ENCODE measurements around the gene CLASP2.
"Not testable (repeated sequence)": the region's sequence is repeated elsewhere in the genome, so short reads cannot be mapped to it uniquely, and the experiment has no call there.

Gene CLASP2

DNA sequence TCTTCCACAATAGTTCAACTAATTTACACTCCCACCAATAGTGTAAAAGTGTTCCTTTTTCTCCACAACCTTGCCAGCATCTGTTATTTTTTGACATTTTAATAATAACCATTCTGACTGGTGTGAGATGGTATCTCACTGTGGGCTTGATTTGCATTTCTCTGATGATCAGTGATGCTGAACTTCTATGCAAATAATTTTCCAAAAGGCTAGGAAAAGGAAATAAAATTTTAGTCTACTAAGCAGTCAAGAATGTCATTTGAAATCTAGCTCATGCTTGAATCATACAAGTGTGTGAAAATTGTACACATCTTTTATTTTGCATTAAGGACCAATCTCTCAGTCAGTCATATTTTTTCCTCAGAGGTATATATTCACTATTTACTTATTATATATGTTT, 176.1 kb downstream of the CLASP2 start:
- DNase-seq (ENCODE audit: low read depth), result peak; percentile 36

DNA sequence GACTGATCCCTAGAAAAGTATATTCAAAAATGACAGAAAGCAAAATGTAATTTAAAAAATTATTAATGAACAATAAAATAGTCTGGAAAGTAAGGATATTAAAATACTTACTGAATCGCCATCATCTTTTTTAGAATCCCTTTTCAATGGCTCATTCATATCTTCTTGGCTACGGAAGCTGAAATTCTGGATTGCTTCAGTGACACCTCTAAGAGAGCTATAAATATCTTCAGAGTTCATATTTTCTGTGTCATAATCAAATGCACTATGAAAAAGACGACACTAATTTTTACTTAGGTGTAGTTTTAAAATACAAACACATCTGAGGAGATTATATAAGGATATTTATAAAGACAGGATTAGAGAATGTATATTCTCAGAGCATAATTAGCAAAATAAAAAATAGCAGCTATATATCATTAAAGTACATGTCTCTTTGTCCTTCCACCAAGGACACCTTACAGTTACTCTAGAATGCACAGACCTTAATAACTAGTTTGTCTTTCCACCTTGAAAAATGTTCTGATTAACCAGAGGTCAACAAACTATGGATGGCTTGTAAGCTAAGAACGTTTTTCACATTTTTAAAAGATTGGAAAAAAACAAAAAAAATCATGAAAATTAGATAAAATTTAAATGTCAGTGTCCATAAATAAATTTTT, 179.2 kb downstream of the CLASP2 start:
- DNase-seq (ENCODE audit: low read depth), result no peak

DNA sequence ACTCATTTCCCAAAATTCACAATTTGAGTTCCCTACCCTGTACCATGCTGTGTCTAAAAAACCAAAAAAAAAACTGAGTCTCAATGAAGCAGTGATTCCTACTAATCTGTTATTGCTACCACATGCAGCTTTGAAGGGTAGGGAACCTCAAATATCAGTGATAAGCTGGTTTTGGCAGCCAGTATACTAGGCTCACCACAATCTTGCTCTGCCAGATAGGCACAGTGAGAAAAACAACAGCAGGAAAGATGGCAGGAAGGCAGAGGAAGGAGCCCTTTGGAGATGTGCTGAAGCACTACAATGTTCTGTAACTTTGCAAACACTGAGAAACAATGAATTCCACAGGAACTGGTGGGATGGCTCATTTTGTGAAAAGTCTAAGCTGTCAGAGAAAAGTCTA, 180.9 kb downstream of the CLASP2 start:
- no peak for DNase-seq (ENCODE audit: low read depth)

DNA sequence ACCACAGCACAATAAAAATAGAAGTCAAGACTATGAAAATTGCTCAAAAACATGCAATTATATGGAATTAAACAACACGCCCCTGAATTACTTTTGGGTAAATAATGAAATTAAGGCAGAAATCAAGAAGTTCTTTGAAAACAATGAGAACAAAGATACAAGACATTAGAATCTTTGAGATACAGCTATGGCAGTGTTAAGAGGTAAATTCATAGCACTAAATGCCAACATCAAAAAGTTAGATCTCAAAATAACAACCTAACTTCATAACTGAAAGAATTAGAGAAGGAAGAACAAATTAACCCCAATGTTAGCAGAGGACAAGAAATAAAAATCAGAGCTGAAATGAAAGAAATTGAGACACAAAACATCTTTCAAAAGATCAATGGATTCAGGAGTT, 191.3 kb downstream of the CLASP2 start:
- DNase-seq (ENCODE audit: low read depth), result no peak

DNA sequence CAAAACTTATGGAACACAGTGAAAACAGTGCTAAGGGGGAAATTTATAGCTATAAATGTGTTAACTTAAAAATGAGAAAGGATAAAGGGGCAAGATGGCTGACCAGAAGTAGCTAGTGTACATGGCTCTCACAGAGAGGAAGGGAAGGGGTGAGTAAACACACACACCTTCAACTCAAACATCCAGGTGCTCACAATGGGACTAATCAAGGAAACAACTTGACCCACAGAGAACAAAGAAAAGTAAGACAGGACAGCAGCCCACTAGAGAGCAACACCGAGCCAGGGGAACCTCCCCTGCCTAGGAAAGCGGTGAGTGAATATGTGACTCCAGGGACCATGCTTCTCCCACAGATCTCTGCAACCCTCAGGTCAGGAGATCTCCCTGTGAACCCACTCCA, 192.8 kb downstream of the CLASP2 start:
- DNase-seq (ENCODE audit: low read depth), result no peak

DNA sequence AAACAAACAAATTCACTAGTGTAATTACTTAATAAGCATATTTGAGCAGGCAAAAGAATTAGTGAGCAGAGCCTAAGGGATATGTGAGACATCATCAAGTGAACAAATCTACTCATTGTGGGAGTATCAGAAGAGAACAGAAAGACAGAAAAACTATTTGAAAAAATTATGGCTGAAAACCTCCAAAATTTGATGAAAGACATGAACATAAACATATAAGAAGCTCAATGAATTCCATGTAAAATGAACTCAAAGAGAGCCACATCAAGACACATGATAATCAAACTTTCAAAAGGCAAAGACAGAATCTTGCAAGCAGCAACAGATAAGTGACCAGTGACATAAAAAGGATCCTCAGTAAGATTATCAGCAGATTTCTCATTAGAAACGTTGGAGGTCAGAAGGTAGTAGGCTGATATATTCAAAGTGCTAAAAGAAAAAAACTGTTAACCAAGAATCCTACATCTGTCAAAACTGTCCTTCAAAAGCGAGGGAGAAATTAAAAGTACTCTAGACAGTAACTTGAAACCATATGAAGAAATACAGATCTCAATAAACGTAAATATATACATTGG, 194.9 kb downstream of the CLASP2 start:
- DNase-seq (ENCODE audit: low read depth), result no peak

DNA sequence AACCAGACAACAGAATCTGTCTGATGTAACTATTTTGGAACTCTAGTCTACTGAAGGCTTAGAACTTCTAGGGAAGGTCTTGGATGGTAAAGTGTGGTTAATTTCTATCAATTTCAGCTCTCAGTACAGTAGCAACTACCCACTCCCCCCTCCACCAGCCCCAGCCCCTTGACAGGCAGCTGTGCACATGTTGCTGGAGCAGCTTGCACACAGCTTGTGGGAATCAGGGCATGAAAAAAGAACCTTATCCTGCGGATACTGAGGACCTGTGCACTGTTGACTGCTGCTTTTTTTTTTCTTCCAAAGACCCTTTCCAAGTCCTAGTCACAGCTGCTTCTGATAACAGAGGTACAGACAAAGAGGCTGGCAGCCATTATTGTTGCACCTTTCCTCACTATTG, 196.3 kb downstream of the CLASP2 start:
- DNase-seq (ENCODE audit: low read depth), result no peak

DNA sequence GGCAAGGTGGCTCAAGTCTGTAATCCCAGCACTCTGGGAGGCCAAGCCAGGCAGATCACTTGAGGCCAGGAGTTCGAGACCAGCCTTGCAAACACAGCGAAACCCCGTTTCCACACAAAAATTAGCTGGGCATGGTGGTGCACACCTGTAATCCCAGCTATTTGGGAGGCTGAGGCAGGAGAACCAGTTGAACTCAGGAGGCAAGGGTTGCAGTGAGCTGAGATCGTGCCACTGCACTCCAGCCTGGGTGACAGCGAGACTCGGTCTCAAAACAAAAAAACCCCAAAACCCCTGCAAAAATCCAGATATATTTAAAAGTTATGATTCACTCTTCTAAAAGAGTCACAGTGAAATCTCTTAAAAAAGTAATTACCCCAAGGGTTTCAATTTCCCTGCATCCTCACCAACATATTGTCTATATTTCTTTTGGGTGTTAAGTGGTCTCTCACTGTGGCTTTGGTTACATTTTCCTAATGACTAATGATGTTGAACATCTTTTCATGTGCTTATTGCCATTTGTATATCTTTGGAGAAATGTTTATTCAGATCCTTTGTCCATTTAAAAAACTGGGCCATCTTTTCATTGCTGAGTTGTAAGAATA, 204.7 kb downstream of the CLASP2 start:
- no peak for DNase-seq (ENCODE audit: low read depth)

DNA sequence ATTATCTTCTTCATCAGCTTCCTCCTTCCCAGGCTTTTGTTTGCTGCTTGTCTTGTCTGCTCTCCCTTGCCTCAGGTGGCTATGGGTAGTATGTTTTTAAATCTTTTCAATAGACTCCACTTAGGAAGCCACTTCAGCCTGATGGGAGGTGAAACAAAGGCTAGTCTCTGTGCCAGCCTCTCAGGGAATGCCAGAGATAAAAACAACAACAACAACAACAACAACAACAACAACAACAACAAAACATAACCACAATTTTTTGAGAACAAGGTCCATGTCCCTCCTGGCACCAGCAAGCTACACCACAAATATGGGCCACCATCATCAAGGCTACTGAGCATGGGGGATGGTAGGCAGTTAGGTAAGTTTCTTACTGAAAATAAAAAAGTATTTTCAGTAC, 213.0 kb downstream of the CLASP2 start:
- no peak for DNase-seq (ENCODE audit: low read depth)

DNA sequence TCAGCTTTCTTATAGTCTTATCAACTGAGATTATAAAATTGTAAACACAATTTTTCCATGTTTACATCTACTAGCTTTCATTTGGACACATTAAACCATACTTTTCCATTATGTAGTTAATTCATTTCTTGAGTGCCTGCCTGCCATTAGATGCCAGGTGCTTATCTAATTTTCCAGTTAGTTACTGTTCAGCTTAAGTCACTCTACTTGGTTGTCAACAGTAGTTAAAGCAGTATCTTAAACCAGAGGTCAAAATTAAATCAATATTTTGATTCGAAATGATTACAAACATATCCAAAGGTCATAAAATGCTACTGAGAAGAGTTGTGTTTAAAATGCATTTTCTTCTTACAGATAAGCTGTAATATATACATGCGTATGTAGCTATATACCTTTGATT, 221.6 kb downstream of the CLASP2 start:
- no peak for DNase-seq (ENCODE audit: low read depth)

DNA sequence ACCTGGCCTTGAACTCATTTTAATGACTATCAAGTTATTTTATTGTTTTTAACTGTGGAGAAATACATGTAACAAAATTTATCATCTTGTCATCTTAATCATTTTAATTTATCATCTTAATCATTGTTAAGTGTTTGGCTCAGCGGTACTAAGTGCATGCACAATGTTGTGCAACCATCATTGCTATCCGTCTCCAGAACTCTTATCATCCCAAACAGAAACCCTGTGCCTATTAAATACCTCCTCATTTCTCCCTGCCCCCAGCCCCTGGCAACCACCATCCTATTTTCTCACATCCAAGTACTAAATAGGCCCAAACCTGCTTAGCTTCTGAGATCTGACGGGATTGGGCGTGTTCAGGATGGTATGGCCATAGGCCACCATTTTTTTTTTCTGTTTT, 226.3 kb downstream of the CLASP2 start:
- no peak for DNase-seq (ENCODE audit: low read depth)

DNA sequence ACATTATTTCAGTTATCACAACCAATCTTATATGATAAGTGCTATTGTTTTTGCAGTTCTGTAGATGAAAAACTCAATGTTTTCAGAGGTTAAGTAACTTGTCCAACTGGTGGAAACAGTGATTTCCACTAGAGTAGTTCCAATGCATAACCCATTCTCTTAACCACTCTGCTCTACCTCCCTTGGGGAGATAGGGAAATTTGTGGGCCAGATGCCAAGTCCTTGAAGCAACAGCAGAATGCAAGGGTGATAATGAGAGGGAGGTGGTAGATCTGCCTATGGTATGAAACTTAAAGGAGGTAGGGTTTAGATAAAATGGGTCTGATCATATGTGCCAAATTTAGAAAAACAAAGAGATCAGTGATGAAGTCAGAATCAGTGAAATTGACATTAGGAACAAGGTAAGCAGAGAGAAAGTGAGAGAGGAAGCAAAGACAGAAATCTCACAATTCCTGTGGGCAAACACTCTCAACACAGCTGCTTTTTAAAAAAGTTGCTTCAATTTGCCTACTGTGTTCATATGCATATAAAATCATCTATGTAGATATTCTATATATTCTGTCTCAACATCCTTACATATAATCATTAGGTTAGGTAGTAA, 227.3 kb downstream of the CLASP2 start:
- no peak for DNase-seq (ENCODE audit: low read depth)

DNA sequence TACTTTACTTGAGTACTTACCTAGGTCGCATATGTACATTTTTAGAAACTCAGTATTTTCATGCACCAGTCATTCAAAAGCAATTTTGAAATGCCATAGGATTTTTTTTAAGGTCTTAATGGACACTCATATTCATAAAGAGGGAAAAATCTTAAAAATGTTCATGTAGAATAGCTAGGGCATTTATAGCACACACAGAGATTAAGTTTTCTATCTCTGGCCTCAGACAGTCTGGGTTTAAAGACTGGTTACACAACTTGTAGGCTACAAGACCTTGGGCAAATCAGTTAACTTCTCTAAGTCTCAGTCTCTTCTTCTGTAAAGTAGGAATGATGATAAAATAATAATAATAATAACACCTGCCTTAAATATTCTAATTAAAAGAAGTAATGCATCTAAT, 229.4 kb downstream of the CLASP2 start:
- no peak for DNase-seq (ENCODE audit: low read depth)

DNA sequence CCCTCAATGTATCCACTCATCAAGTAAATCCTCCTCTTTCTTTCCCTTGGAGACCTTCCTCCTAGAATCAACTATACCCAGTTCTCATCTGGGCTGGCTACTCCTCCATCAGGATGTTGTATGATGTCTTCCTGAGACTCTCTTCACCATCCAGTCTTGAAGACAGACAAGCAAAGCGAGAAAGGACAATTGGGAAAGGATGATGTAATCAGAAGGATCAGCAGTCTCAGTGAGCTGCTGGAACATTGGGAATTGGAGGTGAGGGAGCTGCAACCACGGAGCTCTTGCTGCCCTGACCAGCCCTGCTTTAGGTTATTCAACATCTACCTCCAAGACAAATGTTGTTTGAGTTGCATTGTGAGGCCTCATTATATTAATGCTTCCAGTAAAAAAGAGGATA, 229.8 kb downstream of the CLASP2 start:
- DNase-seq (ENCODE audit: low read depth), result no peak

DNA sequence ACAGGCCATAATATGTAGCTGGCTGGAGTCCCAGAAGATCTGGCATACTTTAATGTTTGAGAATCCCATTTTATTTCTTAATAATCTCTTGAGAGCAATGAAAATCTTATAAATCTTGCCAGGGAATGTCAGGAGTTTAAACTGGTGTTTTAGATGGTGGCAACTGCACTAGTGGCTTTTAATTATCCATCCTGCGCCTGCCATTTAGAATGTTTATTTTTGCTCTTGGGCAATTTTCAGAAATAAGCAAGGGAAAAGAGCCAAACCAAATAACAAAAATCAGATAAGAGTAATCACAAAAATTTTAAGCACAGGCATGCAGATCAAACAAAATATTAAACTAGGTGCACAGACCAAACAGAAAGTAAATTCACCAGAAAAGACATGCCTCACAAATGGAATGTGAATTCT, 235.9 kb downstream of the CLASP2 start:
- no peak for DNase-seq (ENCODE audit: low read depth)

DNA sequence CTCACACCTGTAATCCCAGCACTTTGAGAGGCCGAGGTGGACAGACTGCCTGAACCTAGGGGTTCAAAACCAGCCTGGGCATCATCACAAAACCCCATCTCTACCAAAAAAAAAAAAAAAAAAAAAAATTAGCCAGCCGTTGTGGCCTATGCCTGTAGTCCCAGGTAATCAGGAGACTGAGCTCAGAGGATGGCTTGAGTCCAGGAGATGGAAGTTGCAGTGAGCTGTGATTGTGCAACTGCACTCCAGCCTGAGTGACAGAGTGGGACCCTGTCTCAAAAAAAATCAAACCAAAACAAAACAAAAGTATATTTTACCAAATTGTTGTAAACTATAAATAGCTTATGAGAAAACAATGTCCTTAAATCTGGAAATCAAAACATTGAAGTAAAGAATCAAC, 243.2 kb downstream of the CLASP2 start:
- no peak for DNase-seq (ENCODE audit: low read depth)

DNA sequence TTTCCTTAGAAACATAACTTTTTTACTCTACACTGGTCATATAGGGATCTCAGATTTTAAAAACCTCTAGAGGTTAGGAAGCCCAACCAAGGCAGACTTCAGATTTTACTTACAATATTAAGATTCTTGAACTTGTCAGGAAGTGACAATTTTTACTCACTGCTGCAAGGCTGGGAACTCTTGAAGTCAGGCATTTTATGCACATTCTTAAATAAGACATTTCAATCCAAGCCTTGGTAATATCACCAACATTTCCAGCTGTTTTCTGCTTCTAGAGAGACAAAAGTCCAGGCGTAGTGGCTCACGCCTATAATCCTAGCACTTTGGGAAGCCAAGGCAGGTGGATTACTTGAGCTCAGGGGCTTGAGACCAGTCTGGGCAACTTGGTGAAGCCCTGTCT, 244.2 kb downstream of the CLASP2 start:
- DNase-seq (ENCODE audit: low read depth), result no peak

DNA sequence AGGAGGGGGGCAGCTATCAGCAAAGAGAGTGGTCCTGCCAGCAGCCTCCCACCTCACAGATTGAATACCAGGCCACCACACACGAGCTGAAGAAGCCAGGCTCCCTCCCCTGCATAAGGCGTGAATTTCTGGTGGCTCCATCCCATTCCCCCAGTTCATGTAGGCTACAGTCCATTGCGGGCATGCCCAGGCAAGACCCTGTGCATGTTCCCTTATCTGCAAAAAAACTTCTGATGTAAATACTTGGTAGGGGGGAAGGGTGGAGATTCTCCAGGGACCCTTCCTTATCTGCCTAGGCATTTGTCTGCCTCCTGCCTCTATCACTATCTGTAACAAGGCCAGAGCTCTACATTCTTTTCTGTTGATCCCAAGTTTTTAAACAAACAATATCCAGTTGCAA, 250.3 kb downstream of the CLASP2 start:
- no peak for DNase-seq (ENCODE audit: low read depth)

DNA sequence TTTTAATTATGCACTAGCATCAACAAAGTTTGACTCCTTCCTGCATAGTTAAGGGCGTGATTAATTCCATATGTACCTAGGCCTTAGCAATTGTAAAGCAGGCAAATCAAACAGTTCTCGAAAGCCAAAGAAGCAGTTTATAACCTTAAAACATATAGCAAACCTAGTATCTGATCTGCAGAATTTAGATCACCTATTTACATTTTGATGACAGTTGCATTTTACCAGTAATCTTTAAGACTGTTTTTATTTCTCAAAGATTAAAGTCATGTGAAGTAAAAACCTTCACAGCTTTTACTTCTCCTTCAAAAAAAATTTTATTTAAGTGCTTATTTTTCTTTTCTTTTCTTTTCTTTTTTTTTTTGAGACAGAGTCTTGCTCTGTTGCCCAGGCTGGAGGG, 257.0 kb downstream of the CLASP2 start:
- no peak for DNase-seq (ENCODE audit: low read depth)

DNA sequence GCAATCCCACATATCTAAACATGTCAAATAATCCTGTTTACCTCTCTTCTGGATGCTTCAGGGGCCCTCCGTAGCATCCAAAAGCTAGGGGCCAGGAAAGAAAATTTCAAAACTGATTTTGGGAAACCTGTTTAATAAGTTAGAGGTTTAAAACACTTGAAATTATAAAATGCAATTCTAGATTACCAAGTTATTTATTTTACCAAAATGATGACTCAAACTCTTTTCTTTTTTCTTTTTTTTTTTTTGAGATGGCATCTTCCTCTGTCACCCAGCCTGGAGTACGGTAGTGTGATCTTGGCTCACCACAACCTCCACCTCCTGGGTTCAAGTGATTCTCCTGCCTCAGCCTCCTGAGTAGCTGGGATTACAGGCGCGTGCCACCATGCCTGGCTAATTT, 258.5 kb downstream of the CLASP2 start:
- DNase-seq (ENCODE audit: low read depth), result not testable (repeated sequence)

DNA sequence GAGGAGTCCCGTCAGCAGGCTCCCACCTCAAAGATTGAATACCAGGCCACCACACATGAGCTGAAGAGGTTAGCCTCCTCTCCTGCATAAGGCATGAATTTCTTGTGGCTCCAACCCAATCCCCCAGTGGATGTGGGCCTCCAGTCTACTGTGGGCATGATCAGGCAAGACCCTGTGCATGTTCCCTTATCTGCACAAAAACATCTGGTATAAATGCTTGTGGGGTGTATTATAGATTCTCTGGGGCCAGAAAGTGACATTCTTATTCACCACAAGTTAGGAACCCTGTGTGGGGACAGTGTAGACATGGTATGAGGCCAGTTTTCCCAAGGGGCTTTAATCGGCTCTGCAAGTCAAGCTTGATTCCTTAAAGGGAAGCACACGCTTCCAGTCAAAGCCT, 259.6 kb downstream of the CLASP2 start:
- DNase-seq (ENCODE audit: low read depth), result no peak

DNA sequence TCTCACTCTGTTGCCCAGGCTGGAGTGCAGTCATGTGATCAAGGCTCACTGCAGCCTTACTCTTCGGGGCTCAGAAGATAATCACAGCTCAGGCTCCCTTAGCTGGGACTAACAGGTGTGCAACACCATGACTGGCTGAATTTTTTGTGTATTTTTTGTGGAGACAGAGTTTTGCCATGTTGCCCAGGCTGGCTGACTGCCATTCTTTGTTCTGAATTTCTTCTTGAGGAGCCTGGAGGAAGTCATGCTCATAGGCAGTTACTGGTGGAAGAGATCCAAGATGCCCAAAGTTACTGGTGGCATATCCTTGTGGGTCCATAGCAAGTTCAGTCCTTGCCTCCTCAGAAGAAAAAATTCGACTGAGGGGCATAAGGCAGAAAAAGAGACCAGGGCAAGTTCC, 261.3 kb downstream of the CLASP2 start:
- no peak for DNase-seq (ENCODE audit: low read depth)

DNA sequence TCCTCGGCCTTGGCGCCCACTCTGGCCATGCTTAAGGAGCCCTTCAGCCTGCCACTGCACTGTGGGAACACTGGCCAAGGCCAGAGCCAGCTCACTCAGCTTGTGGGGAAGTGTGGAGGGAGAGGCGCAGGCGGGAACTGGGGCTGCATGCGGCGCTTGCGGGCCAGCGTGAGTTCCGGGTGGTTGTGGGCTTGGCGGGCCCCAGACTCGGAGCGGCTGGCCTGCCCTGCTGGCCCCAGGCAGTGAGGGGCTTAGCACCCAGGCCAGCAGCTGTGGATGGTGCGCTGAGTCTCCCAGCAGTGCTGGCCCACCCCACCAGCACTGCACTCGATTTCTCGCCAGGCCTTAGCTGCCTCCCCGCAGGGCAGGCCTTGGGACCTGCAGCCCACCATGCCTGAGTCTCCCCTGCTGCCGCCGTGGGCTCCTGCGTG, 264.7 kb downstream of the CLASP2 start:
- no peak for DNase-seq (ENCODE audit: low read depth)

DNA sequence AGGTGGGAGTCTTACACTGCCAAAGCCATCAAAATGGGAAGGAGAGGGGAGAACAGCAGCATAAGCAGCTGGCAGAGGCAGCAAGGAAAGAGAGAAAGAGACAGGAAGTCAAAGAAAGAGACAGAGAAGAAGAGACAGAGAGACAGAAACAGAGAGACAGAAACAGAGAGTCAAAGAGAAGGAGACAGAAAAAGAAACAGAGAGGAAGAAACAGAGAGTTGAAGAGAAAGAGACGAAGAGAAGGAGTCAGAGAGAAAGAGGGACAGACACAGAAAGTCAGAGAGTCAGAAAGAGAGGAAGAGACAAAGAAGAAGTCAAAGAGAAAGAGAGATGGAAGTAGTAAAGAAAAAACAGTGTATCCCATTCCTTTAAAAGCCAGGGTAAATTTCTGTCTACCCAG, 266.1 kb downstream of the CLASP2 start:
- not testable (repeated sequence) for DNase-seq (ENCODE audit: low read depth)
